ENCODE results near the gene TLR2.
A peak's percentile ranks its signal among the peaks of the same experiment; 100 is the strongest.

The TLR2 gene

GRCh38 chr4:153733751-153734448 lies 49.8 kb downstream of the TLR2 start:
- FAIRE-seq, result no peak

DNA sequence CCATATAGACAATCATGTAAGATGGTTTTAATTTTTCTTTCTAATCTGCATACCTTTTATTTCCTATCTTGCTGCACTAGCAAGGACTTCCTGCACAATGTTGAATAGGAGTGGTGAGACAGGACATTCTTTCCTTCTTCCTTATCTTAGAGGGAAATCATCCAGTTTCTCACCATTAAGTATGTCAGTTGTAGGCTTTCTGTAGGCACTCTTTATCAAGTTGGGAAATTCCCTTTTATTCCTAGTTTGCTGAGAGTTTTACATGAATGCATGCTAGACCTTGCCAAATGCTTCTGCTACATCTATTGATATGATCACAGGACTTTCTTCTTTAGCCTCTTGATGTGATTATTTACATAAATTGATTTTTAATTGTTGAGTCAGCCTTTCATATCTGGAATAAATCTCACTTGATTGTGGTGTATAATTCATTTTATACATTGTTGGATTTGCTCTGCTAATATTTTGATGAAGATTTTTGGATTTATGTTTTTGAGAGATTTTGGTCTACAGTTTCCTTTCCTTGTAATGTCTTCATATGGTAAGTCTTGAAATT lies 51.9 kb downstream of the TLR2 start:
- FAIRE-seq, result no peak

- FAIRE-seq, result no peak
Observed at GRCh38 chr4:153741541-153741940, 57.5 kb downstream of the TLR2 start.

- FAIRE-seq, result no peak
Observed at GRCh38 chr4:153745651-153746050, 61.6 kb downstream of the TLR2 start.

GRCh38 chr4:153747406-153747955 lies 63.4 kb downstream of the TLR2 start:
- no peak for FAIRE-seq

GRCh38 chr4:153748378-153748777 lies 64.3 kb downstream of the TLR2 start:
- FAIRE-seq, result no peak

DNA sequence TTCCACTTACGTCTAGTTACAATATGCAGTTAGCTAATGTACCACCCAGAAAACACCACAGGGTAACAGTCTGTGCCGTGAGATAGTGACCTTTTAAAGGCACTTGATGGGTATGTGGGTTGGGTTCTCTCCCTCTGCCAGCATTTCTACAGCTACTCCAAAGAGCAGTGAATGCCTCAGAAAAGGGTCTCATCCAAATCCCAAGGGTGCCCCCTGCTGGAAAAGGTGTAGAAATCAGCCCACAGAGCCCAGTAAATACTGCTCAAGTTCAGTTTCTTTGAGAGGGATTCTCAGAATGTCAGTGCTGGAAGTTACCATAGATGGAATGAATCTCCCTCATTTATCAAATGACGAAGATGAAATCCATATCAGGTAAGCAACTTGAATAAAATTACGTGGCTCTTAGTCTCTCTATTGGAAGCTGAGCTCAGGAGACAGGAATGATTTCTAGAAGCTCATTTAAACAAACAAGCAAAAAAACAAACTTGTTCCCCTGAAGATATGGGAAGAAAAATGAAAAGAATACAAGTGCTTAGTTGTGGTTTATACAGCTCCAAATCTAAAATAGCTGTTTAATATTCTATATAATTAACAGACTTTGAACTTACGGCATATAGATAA lies 66.2 kb downstream of the TLR2 start:
- FAIRE-seq, result peak; percentile 78

- no peak for FAIRE-seq
Observed at GRCh38 chr4:153755186-153755585, 71.1 kb downstream of the TLR2 start.

All from islet of Langerhans (tissue), 1 donor.